Neutrophil (primary cell): Measurements from ENCODE around the gene NR4A2.

Experiments
- H3K27ac ChIP-seq: fragments of 200-600 bp; sonication (generic); 2 replicates; pipeline ENCODE4 v1.5.1; 2016; ENCODE audit warnings: mild to moderate bottlenecking, moderate library complexity
- H3K27me3 ChIP-seq: fragments of 200-600 bp; sonication (generic); 2 replicates; pipeline ENCODE4 v1.6.0; 2016; ENCODE audit warnings: mild to moderate bottlenecking
- H3K36me3 ChIP-seq: fragments of 200-600 bp; sonication (generic); 2 replicates; pipeline ENCODE4 v1.5.1; 2017
- H3K4me1 ChIP-seq, 2 experiments: fragments of 200-600 bp in 1 of 2; sonication (generic) in 1 of 2; 1 replicate in 1 of 2; 2 replicates in 1 of 2; pipeline versions ENCODE4 v1.5.1 to v1.6.1; 2013 to 2016; ENCODE audit warnings: low read depth in 1 of 2, low read length in 1 of 2, mild to moderate bottlenecking in 1 of 2, moderate library complexity in 1 of 2; ENCODE audit not compliant: control insufficient read depth in 1 of 2, insufficient read depth in 1 of 2
- H3K4me3 ChIP-seq, 2 experiments: fragments of 200-600 bp in 1 of 2; sonication (generic) in 1 of 2; 1 replicate in 1 of 2; 2 replicates in 1 of 2; pipeline ENCODE4 v1.5.1; 2013 to 2016; ENCODE audit warnings: low read depth in 1 of 2, low read length in 1 of 2, mild to moderate bottlenecking in 1 of 2, moderate library complexity in 1 of 2
- H3K9me3 ChIP-seq: fragments of 200-600 bp; sonication (generic); 2 replicates; pipeline ENCODE4 v1.5.1; 2016
- TF ChIP-seq, protein P1 (sequence below): fragments of 200-600 bp; sonication (generic); IDR thresholded peaks from 2 replicates; pipeline ENCODE4 v1.5.1; 2016; ENCODE audit warnings: antibody characterized with exemption

Gene NR4A2

DNA sequence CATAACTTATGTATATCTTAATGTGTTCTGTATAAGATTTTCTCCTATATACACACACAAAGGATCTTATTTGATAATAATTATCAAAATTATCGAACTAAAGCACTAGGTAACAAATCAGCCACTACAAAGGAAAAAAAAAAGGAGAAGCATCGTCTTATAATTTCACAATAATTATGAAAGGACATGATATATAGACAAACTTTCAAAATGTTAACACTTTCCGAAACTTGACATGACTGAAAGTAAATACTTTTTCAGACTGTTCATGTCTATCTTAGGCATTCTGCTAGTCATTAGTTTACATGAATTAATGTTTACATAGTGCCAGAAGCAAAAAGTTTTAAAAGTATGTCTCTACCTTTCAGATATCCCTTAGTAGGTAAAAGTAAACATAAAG is 7.3 kb upstream of the NR4A2 start:
- Histone ChIP-seq H3K27ac (no peak overlapping the region), H3K9me3 (no peaks in the 10 kb centered on the region), H3K36me3 (no peaks in the 10 kb centered on the region), H3K4me3 (no peak overlapping the region), H3K4me1 (peaks cover 24 to 34% of the 10 kb centered on the region in 2 experiments), H3K27me3 (peaks cover 12% of the 10 kb centered on the region)
- TF ChIP-seq, protein P1, sequence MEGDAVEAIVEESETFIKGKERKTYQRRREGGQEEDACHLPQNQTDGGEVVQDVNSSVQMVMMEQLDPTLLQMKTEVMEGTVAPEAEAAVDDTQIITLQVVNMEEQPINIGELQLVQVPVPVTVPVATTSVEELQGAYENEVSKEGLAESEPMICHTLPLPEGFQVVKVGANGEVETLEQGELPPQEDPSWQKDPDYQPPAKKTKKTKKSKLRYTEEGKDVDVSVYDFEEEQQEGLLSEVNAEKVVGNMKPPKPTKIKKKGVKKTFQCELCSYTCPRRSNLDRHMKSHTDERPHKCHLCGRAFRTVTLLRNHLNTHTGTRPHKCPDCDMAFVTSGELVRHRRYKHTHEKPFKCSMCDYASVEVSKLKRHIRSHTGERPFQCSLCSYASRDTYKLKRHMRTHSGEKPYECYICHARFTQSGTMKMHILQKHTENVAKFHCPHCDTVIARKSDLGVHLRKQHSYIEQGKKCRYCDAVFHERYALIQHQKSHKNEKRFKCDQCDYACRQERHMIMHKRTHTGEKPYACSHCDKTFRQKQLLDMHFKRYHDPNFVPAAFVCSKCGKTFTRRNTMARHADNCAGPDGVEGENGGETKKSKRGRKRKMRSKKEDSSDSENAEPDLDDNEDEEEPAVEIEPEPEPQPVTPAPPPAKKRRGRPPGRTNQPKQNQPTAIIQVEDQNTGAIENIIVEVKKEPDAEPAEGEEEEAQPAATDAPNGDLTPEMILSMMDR, result no peak

DNA sequence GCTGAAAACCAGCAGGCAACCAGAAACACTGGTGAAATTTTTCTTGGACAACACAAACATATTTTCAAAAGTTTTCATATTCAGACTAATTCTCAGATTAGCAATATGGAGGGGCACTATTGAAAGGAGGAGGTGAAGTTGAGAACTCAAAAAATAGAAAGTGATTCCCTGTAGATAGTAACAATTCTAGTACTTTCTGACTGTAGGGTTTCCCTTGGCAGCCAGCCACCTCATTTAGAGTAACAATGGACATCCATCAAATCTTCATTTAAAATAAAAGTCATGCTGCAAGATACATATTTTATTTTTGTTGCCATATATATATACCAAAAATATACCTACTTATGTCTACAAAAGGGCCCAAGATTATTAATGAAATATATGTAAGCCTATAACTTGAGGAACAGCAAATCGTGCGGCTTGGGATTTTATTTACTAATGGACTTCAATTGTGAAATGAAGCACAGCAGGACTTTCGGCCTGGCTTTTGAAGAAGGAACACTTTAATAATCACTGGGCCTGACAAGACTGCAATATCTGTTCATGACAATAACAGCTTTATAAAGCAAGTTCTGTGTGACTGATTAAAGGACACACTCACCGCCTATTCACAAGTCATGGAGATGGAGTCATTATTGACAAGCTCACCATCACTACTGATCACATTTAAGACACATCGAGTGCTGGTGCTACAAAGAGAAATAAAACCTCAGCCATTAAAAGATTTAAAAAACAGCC is 6.8 kb upstream of the NR4A2 start:
- Histone ChIP-seq H3K27ac (no peak overlapping the region), H3K9me3 (no peaks in the 10 kb centered on the region), H3K36me3 (no peaks in the 10 kb centered on the region), H3K4me1 (peaks cover 26 to 37% of the 10 kb centered on the region in 2 experiments), H3K27me3 (peaks cover 9% of the 10 kb centered on the region), H3K4me3 (no peak overlapping the region)
- TF ChIP-seq, protein P1, result no peak

DNA sequence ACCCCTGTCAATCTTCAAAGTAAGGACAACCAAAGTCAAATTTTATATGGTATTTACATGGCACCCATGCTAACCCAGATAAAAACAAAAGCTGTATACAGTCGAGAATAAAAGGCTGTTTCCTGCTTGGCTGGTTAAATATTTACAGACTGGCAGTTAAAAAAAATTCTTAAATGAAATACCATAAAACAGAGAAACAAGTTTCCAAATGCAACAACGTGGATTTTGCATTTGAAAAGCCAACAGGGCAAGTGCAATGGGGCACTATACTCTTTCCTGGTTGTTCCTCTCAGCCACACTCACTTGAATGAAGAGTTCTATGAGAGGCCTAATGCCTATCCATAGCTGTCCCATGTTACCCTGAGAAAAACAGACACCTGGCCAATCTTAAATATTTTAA is 6.1 kb upstream of the NR4A2 start:
- Histone ChIP-seq H3K27me3 (peaks cover 2% of the 10 kb centered on the region), H3K27ac (no peak overlapping the region), H3K4me1 (peaks cover 26 to 37% of the 10 kb centered on the region in 2 experiments), H3K4me3 (no peak overlapping the region), H3K36me3 (no peaks in the 10 kb centered on the region), H3K9me3 (no peaks in the 10 kb centered on the region)
- TF ChIP-seq, protein P1, result no peak

DNA sequence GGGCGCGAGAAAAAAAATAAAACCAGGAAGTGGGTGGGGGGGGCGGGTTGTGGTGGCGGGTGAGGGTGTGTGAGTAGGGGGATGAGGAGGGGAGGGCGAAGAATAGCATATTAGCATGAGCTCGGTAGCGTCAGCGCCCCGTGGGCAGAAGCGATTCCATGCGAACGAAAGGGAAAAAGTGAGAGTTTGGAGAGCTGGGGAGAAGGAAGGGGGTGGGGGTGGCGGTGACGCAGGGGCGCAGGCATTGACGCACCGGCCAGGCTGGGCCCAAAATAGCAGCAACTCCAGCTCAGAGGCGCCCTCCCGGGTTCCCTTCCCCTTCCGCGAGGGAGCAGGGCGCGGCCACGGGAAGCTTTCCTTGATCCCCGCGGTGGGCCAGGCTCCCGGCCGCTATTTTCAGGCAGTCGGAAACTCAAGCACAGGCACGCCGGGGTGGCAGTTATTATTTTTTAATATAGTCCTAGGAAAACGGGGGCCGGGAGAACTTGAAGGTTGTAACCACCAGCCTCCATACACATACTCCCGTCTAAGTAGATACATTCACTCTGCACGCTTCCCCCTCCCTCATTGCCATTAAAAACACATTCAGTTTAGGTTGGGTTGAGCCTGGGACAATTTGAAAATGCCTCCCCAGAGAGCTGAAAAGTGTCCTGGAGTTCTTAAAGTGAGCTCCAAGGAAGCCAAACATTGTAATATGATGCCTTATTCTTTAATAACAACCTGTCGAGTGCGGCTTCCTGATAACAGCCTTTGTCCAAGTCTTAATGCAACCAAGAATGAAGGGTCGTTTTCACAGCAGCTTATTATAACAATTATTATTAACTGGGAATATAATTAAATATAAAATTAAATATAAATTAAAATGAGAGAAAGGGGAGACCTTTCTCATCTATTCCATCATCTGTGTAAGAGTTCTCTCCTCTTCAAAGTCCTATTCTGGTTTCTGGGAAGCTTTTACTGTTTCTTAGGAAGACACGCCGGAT is 2.3 kb upstream of the NR4A2 start:
- TF ChIP-seq, protein P1, result peak; percentile 57
- Histone ChIP-seq H3K27ac (peak overlapping the region; percentile 91), H3K36me3 (no peaks in the 10 kb centered on the region), H3K9me3 (no peaks in the 10 kb centered on the region), H3K27me3 (peaks cover 16% of the 10 kb centered on the region), H3K4me3 (peak overlapping the region; percentile 73 to 88), H3K4me1 (peaks cover 39% of the 10 kb centered on the region in 2 experiments)

DNA sequence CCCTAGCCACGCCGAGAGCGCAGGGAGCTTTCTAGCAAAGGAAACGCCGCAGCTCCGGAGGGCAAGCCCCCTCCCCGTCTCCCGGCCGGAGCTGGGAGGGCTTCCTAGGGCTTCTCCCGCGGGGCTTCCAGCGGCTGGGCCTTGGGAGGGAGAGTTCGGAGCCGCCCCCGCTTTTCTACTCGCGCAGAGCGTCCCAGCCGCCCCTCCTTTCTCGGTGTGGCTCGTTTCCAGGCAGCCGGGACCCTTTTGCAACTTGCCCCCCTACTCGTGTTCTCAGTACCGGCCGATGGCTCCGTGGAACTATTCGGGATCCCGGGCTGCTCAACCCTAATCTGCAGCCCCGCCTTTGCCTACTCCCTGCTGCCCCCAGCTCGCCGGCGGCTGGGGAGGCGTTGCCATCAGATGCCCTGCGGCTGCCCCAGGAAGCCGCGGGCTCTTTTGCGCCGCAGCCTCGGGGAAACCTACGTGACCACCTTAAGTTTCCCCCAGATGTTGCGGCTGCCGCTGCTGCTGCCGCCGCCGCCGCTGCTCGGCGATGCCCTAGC is 1.5 kb upstream of the NR4A2 start:
- peaks cover 46 to 47% of the 10 kb centered on the region in 2 experiments for H3K4me1 ChIP-seq
- H3K9me3 ChIP-seq, result no peaks in the 10 kb centered on the region
- H3K27me3 ChIP-seq, result peaks cover 23% of the 10 kb centered on the region
- H3K4me3 ChIP-seq, result peak overlapping the region; percentile 73 to 88
- peak overlapping the region; percentile 91 for H3K27ac ChIP-seq
- H3K36me3 ChIP-seq, result no peaks in the 10 kb centered on the region
- TF ChIP-seq, protein P1, result no peak
